K562 (cell line): ENCODE data around the gene TTC39B. TPM values are rescaled to one million over a fixed set of nuclear protein-coding genes. Genes with fewer than 3 reads are reported as not detected.

Source experiments
- ATAC-seq: fragments of 200-7000 bp; cut with Tn5 transposase; 3 replicates; pipeline ENCODE4 v1.9.1; 2020; ENCODE audit warnings: moderate library complexity
- BruUV-seq: library from RNA; stranded (reverse); fragments of 400-500 nt; replicated peaks from 2 replicates; lab custom pipeline; 2021; lab: Mats Ljungman, UMichigan
- CTCF ChIA-PET: fragments of 300-600 bp; formaldehyde crosslinking; extraction: SDS; loops from one replicate; lab custom pipeline; 2021; ENCODE audit warnings: low intra/inter-chr PET ratio; lab: Yijun Ruan, JAX
- POLR2A ChIA-PET: fragments of 300-600, 350-650 bp; sonication (Branson Sonifier 250); formaldehyde crosslinking; extraction: SDS; loops from one replicate; lab custom pipeline; 2021; ENCODE audit warnings: antibody characterized with exemption, inconsistent platforms; lab: Yijun Ruan, JAX
- DNase-seq, 4 experiments: peaks; one replicate each; pipeline versions ENCODE4 v3.0.0 to v3.0.0-alpha.2; 2011 to 2018; ENCODE audit warnings: low spot score in 3 of 4, mixed read lengths in 3 of 4; ENCODE audit errors: extremely low read depth in 1 of 4
- FAIRE-seq: peaks from 2 replicates; lab custom pipeline; 2011; peaks lifted over from hg19 to GRCh38; lab: Jason Lieb, UNC
- H2AFZ ChIP-seq: 2 replicates; pipeline ENCODE4 v1.6.0; 2011; ENCODE audit warnings: low read depth, low read length, control low read depth, inconsistent platforms
- H3K27ac ChIP-seq: fragments of 200-600 bp; 3 replicates; pipeline ENCODE4 v1.8.0; 2011; ENCODE audit warnings: low read depth, mild to moderate bottlenecking, control low read depth, inconsistent platforms, low read length, moderate library complexity, mixed read lengths; ENCODE audit errors: extremely low read depth
- H3K27me3 ChIP-seq, 2 experiments: fragments of 300-600 bp in 1 of 2; 2 replicates in 1 of 2; 3 replicates in 1 of 2; pipeline versions ENCODE4 v1.6.0 to v1.8.0; 2011; ENCODE audit warnings: inconsistent platforms in 2 of 2, low read length in 2 of 2, mild to moderate bottlenecking in 1 of 2, mixed read lengths in 1 of 2, moderate library complexity in 1 of 2; ENCODE audit not compliant: control insufficient read depth in 2 of 2, insufficient read depth in 2 of 2
- H3K36me3 ChIP-seq: fragments of 300-600 bp; 3 replicates; pipeline ENCODE4 v1.8.0; 2011; ENCODE audit warnings: mild to moderate bottlenecking, low read length, inconsistent platforms; ENCODE audit not compliant: control insufficient read depth, insufficient read depth
- H3K4me1 ChIP-seq, 2 experiments: fragments of 200-600 bp in 1 of 2; replicated peaks in 1 of 2; 2 replicates in 1 of 2; 3 replicates in 1 of 2; pipeline versions ENCODE4 v1.5.1 to v1.8.0; 2011; ENCODE audit warnings: inconsistent platforms in 2 of 2, low read length in 2 of 2, mild to moderate bottlenecking in 1 of 2, mixed read lengths in 1 of 2, moderate library complexity in 1 of 2; ENCODE audit not compliant: control insufficient read depth in 2 of 2, insufficient read depth in 2 of 2
- H3K4me2 ChIP-seq: 2 replicates; pipeline ENCODE4 v1.6.1; 2011; ENCODE audit warnings: low read length, control low read depth, inconsistent platforms, mixed read lengths; ENCODE audit not compliant: insufficient read depth
- H3K4me3 ChIP-seq: fragments of 200-600 bp; sonication (generic), shearing (Covaris generic); 2 replicates; pipeline ENCODE4 v1.5.1; 2016; ENCODE audit warnings: control low read depth, inconsistent platforms
- H3K79me2 ChIP-seq: fragments of 200-600 bp; 3 replicates; pipeline ENCODE4 v1.8.0; 2011; ENCODE audit warnings: low read length, inconsistent platforms; ENCODE audit not compliant: control insufficient read depth, insufficient read depth
- H3K9ac ChIP-seq, 2 experiments: 2 replicates each; pipeline versions ENCODE4 v1.6.0 to v1.6.1; 2011; ENCODE audit warnings: low read depth in 2 of 2, low read length in 2 of 2, control low read depth in 1 of 2, inconsistent platforms in 1 of 2, mild to moderate bottlenecking in 1 of 2, mixed read lengths in 1 of 2; ENCODE audit not compliant: insufficient read depth in 1 of 2
- H3K9me1 ChIP-seq: one replicate; pipeline ENCODE4 v1.6.0; 2011; ENCODE audit warnings: inconsistent platforms, mild to moderate bottlenecking, low read length, moderate library complexity; ENCODE audit not compliant: control insufficient read depth, insufficient read depth
- H3K9me3 ChIP-seq: replicated peaks from 2 replicates; pipeline ENCODE4 v1.5.1; 2011; ENCODE audit warnings: low read depth, low read length, inconsistent platforms; ENCODE audit not compliant: control insufficient read depth, insufficient read depth
- H4K20me1 ChIP-seq: replicated peaks from 2 replicates; pipeline ENCODE4 v1.6.1; 2011; ENCODE audit warnings: low read length, inconsistent platforms, mixed read lengths; ENCODE audit not compliant: control insufficient read depth, insufficient read depth
- EP300 ChIP-seq: IDR thresholded peaks from 2 replicates; pipeline ENCODE4 v1.6.1; 2012; ENCODE audit warnings: low read length, improper control_type of control experiment
- FOXJ3 ChIP-seq: sonication (generic); formaldehyde crosslinking; IDR thresholded peaks from 2 replicates; pipeline ENCODE4 v1.4.0; 2020; ENCODE audit warnings: mild to moderate bottlenecking, missing genetic modification reagents
- GABPB2 ChIP-seq: fragments of 250-450 bp; sonication (Bioruptor Pico); conservative IDR thresholded peaks from 2 replicates; pipeline ENCODE4 v1.5.1; 2021; ENCODE audit warnings: mild to moderate bottlenecking
- HMGN3 ChIP-seq: IDR thresholded peaks from 2 replicates; pipeline ENCODE4 v1.6.1; 2011; ENCODE audit warnings: borderline replicate concordance, low read depth, mild to moderate bottlenecking, mixed read lengths, low read length; ENCODE audit not compliant: insufficient read length; ENCODE audit errors: extremely low read depth
- MAFF ChIP-seq: IDR thresholded peaks from 2 replicates; pipeline ENCODE4 v1.6.1; 2012; ENCODE audit warnings: low read length, improper control_type of control experiment
- MCM3 ChIP-seq: fragments of 450-650 bp; IDR thresholded peaks from 2 replicates; pipeline ENCODE4 v1.6.1; 2016
- NRF1 ChIP-seq, 2 experiments: fragments of 450-650 bp; IDR thresholded peaks in 1 of 2; conservative IDR thresholded peaks in 1 of 2; 2 replicates each; pipeline ENCODE4 v1.6.1; 2014; ENCODE audit warnings: mild to moderate bottlenecking in 2 of 2
- PHF21A ChIP-seq: fragments of 450-650 bp; IDR thresholded peaks from 2 replicates; pipeline ENCODE4 v1.6.1; 2017; ENCODE audit warnings: low read depth, borderline replicate concordance
- PHTF2 ChIP-seq: fragments of 250-450 bp; sonication (Bioruptor Pico); IDR thresholded peaks from 2 replicates; pipeline ENCODE4 v1.5.0; 2021; ENCODE audit warnings: mild to moderate bottlenecking
- RBBP5 ChIP-seq: fragments of 200-600 bp; sonication (generic); IDR thresholded peaks from 2 replicates; pipeline ENCODE4 v1.6.1; 2012; ENCODE audit warnings: borderline replicate concordance, mild to moderate bottlenecking, low read length, control low read depth, inconsistent platforms; ENCODE audit not compliant: insufficient read depth, poor library complexity, severe bottlenecking
- RBFOX2 ChIP-seq: fragments of 200-400 bp; formaldehyde crosslinking; IDR thresholded peaks from 2 replicates; pipeline ENCODE4 v1.6.1; 2017; ENCODE audit warnings: low read depth, mild to moderate bottlenecking, low read length, moderate library complexity
- RBM17 ChIP-seq: fragments of 200-400 bp; formaldehyde crosslinking; IDR thresholded peaks from 2 replicates; pipeline ENCODE4 v1.6.1; 2017; ENCODE audit warnings: low read depth, mild to moderate bottlenecking, low read length, borderline replicate concordance
- RFX7 ChIP-seq: fragments of 250-450 bp; sonication (Bioruptor Pico); IDR thresholded peaks from 2 replicates; pipeline ENCODE4 v1.5.1; 2021; ENCODE audit warnings: mild to moderate bottlenecking
- SMARCA4 ChIP-seq: fragments of 450-650 bp; IDR thresholded peaks from 2 replicates; pipeline ENCODE4 v1.6.1; 2016
- TCFL5 ChIP-seq: fragments of 250-450 bp; sonication (Bioruptor Pico); conservative IDR thresholded peaks from 2 replicates; pipeline ENCODE4 v1.6.1; 2021; ENCODE audit warnings: mild to moderate bottlenecking, moderate library complexity, matching md5 sums
- ZNF699 ChIP-seq: fragments of 250-450 bp; sonication (Bioruptor Pico); IDR thresholded peaks from 2 replicates; pipeline ENCODE4 v1.8.0; 2021; ENCODE audit warnings: mild to moderate bottlenecking, moderate library complexity; ENCODE audit not compliant: insufficient replicate concordance
- WGBS: fragments of 100-300 bp; shearing (Covaris generic); methylation state at CpG from one replicate; pipeline ENCODE4 v1.1.6; 2016; ENCODE audit warnings: low coverage, mixed read lengths; ENCODE audit not compliant: insufficient coverage; ENCODE audit errors: missing lambda C conversion rate; 5-methylcytosine and 5-hydroxymethylcytosine counted together
- in situ Hi-C: fragments of 300-500 bp; cut with MboI; formaldehyde crosslinking; loops from 4 replicates; pipeline ENCODE4 v1.15.0; 2018; ENCODE audit warnings: inconsistent platforms, mixed read lengths
- intact Hi-C: fragments of 100-400 bp; cut with micrococcal nuclease; formaldehyde crosslinking; loops from 2 replicates; pipeline ENCODE4 v1.14.2; 2022
- polyA plus RNA-seq, 8 experiments: library from polyadenylated mRNA; depleted of rRNA in 4 of 8; stranded (reverse) in 5 of 8; unstranded in 3 of 8; fragments of >200 nt; fragmentation: Nextera tagmentation in 2 of 8; fragmentation: Illumina TruSeq in 1 of 8; extraction: Ambion mirVana in 2 of 8; extraction: Trizol in 1 of 8; gene quantifications; 2 replicates each; pipeline versions ENCODE4 v1.2.1 to v1.2.3, GENCODE V29; 2011 to 2014; ENCODE audit warnings: inconsistent platforms in 1 of 8, missing spikeins in 1 of 8
- total RNA-seq, 7 experiments: library from RNA; depleted of rRNA in 6 of 7; stranded (reverse); fragments of >200 nt in 6 of 7; fragmentation: Illumina TruSeq in 2 of 7; extraction: Trizol in 2 of 7; gene quantifications; 2 replicates each; pipeline versions ENCODE4 v1.2.1 to v1.2.3, GENCODE V29; 2011 to 2021; ENCODE audit warnings: low replicate concordance in 1 of 7

Gene TTC39B
- total and polyA plus RNA-seq, 9 of the 15 experiments (the other 6 are each of a cell fraction or from before 2014, with no cell fraction given), result 0.32 to 1.2 (median 0.95) TPM

DNA sequence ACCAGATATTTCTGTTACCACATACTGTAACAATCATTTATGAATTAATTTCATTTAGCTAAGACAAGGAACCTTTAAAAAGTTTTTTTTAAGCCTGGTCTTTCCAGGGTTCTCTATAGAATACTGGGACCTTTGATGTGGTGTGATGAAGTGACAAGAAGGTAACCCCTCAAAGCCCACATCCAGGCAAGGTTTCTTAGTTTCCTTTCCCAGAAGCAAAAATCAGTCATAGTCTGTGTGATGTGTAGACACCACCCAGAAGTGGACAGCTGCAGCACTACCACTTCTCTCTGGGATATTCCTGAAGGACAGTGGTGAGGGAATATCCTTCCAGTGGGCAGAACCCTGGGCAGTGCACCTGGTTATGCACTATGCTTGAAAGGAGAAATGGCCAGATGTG, 115.6 kb downstream of the TTC39B start:
- in situ Hi-C loops (loop anchor here (10.0 kb wide), 1 partner anchor 343 kb away; no protein-coding TSS in a partner anchor), intact Hi-C loops (no loop called here)
- Histone ChIP-seq H4K20me1 (no peaks in the 10 kb centered on the region), H3K9me3 (no peaks in the 10 kb centered on the region), H3K27me3 (no peaks in the 10 kb centered on the region), H3K9me1 (no peaks in the 10 kb centered on the region), H3K36me3 (no peaks in the 10 kb centered on the region), H3K27ac (no peak overlapping the region), H3K4me2 (no peak overlapping the region), H3K9ac (no peak overlapping the region), H3K4me1 (no peaks in the 10 kb centered on the region), H3K4me3 (no peak overlapping the region), H2AFZ (no peak overlapping the region), H3K79me2 (no peaks in the 10 kb centered on the region)
- FAIRE-seq, result no peak
- no peak for TF ChIP-seq TCFL5 (CRISPR knock-in tag)
- ChIA-PET CTCF (no interaction called here), POLR2A (interaction anchor here (0.6 kb wide), 1 partner anchor 18 kb away, joined by 4 read pairs; no protein-coding TSS in a partner anchor)
- no peak for DNase-seq
- no TSS peak for BruUV-seq
- ATAC-seq, result no peak

GRCh38 chr9:15189481-15189880, 117.5 kb downstream of the TTC39B start:
- no peak overlapping the region for H2AFZ ChIP-seq
- H3K36me3 ChIP-seq, result no peaks in the 10 kb centered on the region
- 5% methylated on average over 7 of the region's 7 CpGs for WGBS
- no peaks in the 10 kb centered on the region for H3K79me2 ChIP-seq
- FAIRE-seq (no peak), ATAC-seq (no peak), DNase-seq (no peak)
- H3K9me1 ChIP-seq, result no peaks in the 10 kb centered on the region
- no peaks in the 10 kb centered on the region for H3K27me3 ChIP-seq
- POLR2A ChIA-PET, result interaction anchor here (0.6 kb wide), 1 partner anchor 9 kb away, joined by 3 read pairs; no protein-coding TSS in a partner anchor
- intact Hi-C loops (no loop called here), in situ Hi-C loops (no loop called here)
- no peak overlapping the region for H3K9ac ChIP-seq
- no peak overlapping the region for H3K4me2 ChIP-seq
- no peak overlapping the region for H3K4me3 ChIP-seq
- CTCF ChIA-PET, result no interaction called here
- H4K20me1 ChIP-seq, result no peaks in the 10 kb centered on the region
- no peaks in the 10 kb centered on the region for H3K9me3 ChIP-seq
- H3K27ac ChIP-seq, result no peak overlapping the region
- no TSS peak for BruUV-seq
- TF ChIP-seq EP300 (no peak), GABPB2 (no peak), MAFF (no peak), RFX7 (CRISPR knock-in tag) (no peak), FOXJ3 (CRISPR knock-in tag) (no peak), RBM17 (no peak), NRF1 (conservative IDR thresholded peaks at IDR 0.05 in 1 of 2, IDR thresholded peaks at IDR 0.05 in 1 of 2) (no peak), PHTF2 (no peak), RBFOX2 (no peak), HMGN3 (no peak), RBBP5 (no peak), ZNF699 (CRISPR knock-in tag) (no peak), MCM3 (no peak), SMARCA4 (no peak), PHF21A (no peak)
- no peaks in the 10 kb centered on the region for H3K4me1 ChIP-seq
